Cortex of kidney (tissue), 1 donor: Measurements from ENCODE around the gene RPS19.
"Not testable (repeated sequence)": the region's sequence is repeated elsewhere in the genome, so short reads cannot be mapped to it uniquely, and the experiment has no call there.

Source experiments
- DNase-seq: peaks from one replicate; lab custom pipeline; 2025; lab: John Stamatoyannopoulos, UW

Gene RPS19

DNA sequence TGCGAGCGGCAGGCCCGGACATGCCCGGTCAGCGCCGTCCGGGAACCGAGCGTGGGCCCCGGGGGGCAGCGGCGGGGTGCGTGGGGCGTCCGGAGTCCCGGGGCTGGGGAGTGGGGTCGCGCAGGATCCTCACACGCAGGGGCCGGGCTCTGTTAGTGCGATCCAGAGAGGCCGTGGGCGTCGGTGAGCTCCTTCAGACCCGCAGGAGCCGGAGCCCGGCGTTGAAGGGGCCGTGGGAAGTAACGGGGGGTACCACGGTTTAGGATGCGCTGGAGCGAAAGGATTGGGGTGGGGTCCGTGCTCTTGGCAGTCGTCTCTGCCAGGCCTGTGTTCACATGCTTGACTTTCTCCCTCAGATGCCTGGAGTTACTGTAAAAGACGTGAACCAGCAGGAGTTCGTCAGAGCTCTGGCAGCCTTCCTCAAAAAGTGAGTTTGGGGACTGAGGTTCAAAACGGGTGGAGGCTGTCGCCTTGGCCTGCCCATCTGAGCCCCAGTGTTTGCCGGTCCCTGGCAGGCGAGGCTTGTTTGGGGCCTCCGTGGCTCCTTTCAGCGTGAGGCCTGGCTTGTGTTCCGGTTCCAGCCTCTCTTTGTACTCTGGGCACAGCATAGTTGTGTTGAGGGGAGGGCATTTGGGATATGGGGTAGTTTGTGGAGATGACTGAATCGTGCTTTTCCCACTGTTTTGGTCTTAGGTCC is 512 bp downstream of the RPS19 start:
- DNase-seq: no peak

- no peak for DNase-seq
Measured at GRCh38 chr19:41861116-41861768, 1.2 kb downstream of the RPS19 start.

GRCh38 chr19:41861846-41862245 is 1.8 kb downstream of the RPS19 start:
- no peak for DNase-seq

DNA sequence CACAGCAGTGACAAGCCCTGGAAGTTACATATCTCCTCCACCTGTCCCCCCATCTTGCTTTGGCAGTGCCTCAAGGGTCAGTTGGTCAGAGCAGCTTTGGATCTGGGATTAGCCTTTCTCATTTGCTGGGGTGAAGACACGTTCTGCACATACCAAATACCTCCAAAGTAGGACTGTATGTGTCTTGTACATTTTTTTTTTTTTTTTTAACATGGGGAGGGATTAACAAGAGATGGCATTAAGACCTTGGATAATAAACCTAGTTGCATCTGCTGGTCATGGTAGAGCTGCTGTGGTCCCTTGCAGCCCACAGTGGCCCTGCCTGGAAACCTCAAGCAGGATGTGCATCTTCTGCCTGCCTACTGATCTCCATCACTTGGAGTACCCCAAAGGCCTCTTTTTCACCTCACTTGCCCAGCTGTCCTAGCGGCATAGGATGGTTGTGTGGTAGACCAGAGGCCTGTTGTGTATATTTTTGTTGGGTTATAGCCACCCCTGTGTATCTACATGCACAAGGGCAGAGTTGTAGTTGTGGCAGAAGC is 2.5 kb downstream of the RPS19 start:
- no peak for DNase-seq

GRCh38 chr19:41863209-41863931 is 3.3 kb downstream of the RPS19 start:
- DNase-seq: no peak

- no peak for DNase-seq
Measured at GRCh38 chr19:41864374-41864773, 4.3 kb downstream of the RPS19 start.

DNA sequence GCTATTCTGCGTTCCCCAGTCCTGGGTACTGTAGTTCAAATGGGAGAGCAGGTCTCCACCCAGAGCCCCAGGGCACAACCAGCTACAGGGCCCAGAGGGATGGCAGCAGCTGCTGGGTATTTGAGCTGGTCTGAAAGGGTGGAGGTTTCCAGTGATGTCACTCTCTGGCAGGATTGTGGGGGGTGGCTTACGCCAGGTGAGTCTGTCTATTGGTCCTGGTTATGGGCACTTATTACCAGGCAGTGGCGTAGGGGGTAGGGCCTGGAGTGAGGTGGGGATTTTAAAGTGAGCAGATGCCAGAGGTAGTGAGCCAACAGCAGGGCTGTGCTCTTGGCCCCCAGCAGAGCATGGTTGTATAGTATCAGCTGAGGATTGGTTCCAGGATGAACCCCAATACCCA is 6.2 kb downstream of the RPS19 start:
- DNase-seq: no peak

DNA sequence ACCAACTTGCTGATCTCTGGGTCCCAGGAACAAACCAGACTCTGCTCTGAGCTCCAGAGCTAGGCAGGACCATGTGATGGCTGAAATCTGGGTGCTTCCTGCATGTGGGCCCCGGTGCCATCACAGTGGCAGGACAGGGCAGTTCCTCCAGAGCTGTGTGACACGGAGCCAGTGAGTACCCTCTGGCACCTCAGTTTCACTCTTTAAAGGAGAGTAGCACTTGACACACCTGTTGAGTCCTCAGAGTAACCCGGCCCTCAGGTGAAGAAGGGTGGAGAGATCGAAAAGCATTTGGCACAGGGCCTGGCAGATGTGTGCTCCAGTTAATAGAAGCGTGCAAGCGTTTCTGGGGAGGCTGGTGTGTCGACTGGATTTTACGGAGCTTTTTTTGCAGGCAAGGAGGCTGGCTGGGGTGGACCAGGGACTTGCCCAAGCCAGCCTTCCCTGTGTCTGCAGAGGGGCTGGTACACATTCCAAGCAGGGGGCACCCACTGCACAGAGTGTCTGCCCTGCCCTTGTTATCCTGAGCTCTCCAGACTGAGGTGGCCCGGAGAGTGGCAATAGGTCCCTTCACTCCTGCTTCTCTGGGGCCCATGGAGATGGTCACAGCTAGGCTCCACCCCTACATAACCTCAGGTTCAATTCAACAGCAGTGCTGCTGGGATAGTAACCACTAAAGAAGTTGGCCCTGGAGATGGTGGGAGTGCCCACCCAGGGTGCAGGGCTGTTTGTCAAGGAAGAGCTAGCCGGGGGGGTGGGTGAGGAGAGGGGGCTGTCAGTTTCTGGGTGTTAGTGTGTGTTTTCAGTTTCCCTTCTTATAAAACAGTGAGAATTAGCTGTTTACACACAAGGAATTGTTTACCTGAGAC is 8.3 kb downstream of the RPS19 start:
- no peak for DNase-seq

DNA sequence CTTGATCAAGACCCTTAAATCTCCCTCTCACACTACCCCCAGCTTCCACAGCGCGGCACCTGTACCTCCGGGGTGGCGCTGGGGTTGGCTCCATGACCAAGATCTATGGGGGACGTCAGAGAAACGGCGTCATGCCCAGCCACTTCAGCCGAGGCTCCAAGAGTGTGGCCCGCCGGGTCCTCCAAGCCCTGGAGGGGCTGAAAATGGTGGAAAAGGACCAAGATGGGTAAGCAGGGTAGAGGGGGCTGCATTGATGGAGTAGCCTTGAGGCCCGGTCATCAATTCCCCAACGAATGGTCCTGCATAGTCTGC is 8.9 kb downstream of the RPS19 start:
- DNase-seq: no peak

DNA sequence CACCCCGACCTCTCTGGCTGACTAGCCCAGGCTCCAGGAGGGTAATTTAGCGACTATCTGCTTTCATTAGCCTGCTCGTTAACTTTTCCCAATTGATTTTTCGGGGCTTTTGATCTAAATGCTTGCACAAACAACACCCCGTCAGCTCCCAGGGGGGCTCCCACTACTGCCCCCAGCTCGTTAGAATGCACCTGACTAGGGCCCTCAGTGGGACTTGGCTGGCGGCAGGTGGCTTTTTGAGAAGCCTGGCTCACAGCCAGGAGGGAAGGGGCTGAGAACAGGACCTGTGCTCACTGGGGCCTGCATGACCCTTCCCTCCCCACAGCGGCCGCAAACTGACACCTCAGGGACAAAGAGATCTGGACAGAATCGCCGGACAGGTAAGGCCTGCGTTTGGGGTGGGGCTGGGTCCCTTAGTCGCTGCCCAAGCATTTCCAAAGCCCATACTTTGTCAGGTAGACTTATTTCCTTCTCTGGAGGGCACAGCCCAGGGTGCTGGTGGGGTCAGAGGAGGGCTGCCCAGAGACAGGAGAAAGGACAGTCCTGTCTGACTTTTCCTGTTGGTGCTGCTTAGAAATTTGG is 9.4 kb downstream of the RPS19 start:
- DNase-seq: no peak

- no peak for DNase-seq
Measured at GRCh38 chr19:41870401-41870873, 10.4 kb downstream of the RPS19 start.

- DNase-seq: no peak
Measured at GRCh38 chr19:41871573-41872383, 11.7 kb downstream of the RPS19 start.

GRCh38 chr19:41872384-41872774 is 12.3 kb downstream of the RPS19 start:
- no peak for DNase-seq

DNA sequence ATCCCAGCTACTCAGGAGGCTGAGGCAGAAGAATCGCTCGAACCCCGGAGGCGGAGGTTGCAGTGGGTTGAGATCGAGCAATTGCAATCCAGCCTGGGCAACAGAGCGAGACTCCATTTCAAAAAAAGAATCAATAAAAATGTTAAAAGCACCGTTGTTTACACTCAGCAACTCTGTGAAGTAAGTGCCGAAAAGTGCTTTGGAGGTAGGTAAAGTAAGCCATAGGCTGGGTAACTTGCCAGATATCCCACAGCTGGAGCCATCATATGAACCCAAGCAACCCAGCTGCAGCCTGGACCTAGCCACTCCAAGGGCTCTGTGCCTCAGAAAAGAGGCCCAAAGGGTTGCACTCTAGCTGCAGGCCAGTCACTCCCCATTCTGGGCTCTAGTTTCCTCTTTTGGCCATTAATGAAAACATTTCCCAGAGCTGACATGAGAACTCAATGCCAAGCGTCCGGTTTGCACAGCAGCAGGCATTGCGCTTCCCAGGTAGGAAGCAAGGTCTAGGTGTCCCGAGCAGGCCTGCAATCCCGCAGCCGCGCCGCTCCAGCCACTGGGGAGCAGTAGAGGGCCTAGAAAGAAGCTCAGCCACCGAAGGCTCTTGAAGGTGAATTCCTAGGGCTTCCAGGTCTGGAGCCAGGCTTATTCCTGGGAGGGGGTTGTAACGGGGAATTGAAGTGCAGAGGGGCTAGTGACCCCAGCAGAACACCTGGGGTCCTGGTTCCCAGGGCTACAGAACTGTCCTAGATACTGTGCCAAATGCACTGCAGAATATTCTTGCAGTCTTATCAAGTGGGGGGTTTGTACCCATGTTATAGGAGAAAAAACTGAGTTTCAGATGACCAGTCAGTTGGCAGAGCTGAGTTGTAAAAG is 13.0 kb downstream of the RPS19 start:
- DNase-seq: no peak

GRCh38 chr19:41875973-41876372 is 15.9 kb downstream of the RPS19 start:
- DNase-seq: not testable (repeated sequence)

DNA sequence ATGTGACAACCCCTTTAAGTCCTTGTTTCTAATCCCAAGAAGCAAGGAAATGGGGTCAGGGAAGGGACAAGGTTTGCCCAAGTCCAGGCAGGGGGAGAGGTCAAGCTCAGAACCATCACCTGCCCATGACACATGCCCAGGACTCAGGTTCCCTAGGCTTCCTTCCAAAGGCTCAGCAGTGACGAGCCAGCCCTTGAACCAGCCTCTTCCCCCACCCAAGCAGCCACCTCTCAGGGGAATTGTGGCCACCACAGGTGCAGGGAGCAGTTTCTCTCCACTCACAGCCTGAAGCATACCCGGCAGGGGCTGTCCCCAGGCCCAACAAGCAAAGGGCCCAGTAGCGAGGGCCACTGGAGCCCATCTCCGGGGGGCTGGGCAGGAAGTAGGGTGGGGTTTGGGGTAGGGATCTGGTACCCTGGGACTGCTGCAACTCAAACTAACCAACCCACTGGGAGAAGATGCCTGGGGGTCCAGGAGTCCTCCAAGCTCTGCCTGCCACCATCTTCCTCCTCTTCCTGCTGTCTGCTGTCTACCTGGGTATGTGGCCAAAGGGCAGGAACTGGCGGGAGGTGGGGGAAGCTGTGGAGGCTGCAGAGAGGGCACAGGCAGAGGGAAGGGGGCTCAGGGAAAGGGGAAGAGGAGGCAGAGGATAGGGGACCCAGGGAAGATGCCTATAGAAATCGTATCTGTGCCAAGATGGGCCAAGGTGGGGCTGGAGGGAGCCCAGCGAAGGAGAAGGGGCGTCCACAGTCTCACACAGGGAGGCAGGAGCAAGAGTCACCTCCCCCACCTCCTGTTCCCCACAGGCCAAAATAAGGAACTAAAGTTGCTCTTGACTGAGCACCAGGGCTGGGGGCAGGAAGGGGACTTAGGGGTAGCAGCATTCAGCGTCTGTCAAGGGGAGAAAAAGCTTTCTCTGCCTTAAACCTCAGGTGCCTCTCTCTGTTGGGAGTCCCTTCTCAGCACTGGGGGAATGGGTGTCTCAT is 17.1 kb downstream of the RPS19 start, which contains the start of gene CD79A:
Gene CD79A, plus strand, starts transcription at position 433 of the 986 bp plus-strand sequence. Its CDS starts 26 bp downstream, at position 459.
- no peak for DNase-seq

- no peak for DNase-seq
Measured at GRCh38 chr19:41877916-41878905, 18.2 kb downstream of the RPS19 start.
